GM23338 (cell line): Measurements from ENCODE around the gene OR2M2. TPM values are rescaled to one million over a fixed set of nuclear protein-coding genes. Genes with fewer than 3 reads are reported as not detected.

Source experiments
- ATAC-seq: fragments of 200-7000 bp; cut with Tn5 transposase; 3 replicates; pipeline ENCODE4 v1.9.1; 2020
- DNase-seq: peaks from one replicate; pipeline ENCODE4 v3.0.0-alpha.2; 2015; ENCODE audit warnings: low spot score
- H2AFZ ChIP-seq: fragments of 200-600 bp; sonication (generic); 2 replicates; pipeline ENCODE4 v1.8.0; 2016; ENCODE audit warnings: antibody characterized with exemption, mild to moderate bottlenecking, moderate library complexity
- H3F3A ChIP-seq: fragments of 200-600 bp; sonication (generic); replicated peaks from 2 replicates; pipeline ENCODE4 v1.8.0; 2017; ENCODE audit warnings: antibody characterized with exemption, mixed run types, low read depth
- H3K27ac ChIP-seq: fragments of 200-600 bp; sonication (generic); 2 replicates; pipeline ENCODE4 v1.6.1; 2016; ENCODE audit warnings: low read depth
- H3K27me3 ChIP-seq: fragments of 200-600 bp; sonication (generic); 2 replicates; pipeline ENCODE4 v1.8.0; 2016; ENCODE audit warnings: mild to moderate bottlenecking, mixed run types, moderate library complexity; ENCODE audit not compliant: insufficient read depth
- H3K36me3 ChIP-seq: fragments of 200-600 bp; sonication (generic); 2 replicates; pipeline ENCODE4 v1.8.0; 2016; ENCODE audit warnings: mild to moderate bottlenecking; ENCODE audit not compliant: insufficient read depth
- H3K4me1 ChIP-seq: fragments of 200-600 bp; sonication (generic); 2 replicates; pipeline ENCODE4 v1.8.0; 2016; ENCODE audit warnings: mild to moderate bottlenecking, moderate library complexity; ENCODE audit not compliant: insufficient read depth
- H3K4me2 ChIP-seq: fragments of 200-600 bp; sonication (generic); 2 replicates; pipeline ENCODE4 v1.7.1; 2017; ENCODE audit warnings: mixed run types
- H3K4me3 ChIP-seq: fragments of 200-600 bp; sonication (generic); 2 replicates; pipeline ENCODE4 v1.6.1; 2016; ENCODE audit warnings: mixed run types
- H3K79me2 ChIP-seq: fragments of 200-600 bp; sonication (generic); replicated peaks from 2 replicates; pipeline ENCODE4 v1.8.0; 2017; ENCODE audit warnings: mild to moderate bottlenecking; ENCODE audit not compliant: insufficient read depth
- H3K9me2 ChIP-seq: fragments of 200-600 bp; sonication (generic); 2 replicates; pipeline ENCODE4 v1.8.0; 2017; ENCODE audit not compliant: insufficient read depth
- H4K20me1 ChIP-seq: fragments of 200-600 bp; sonication (generic); replicated peaks from 2 replicates; pipeline ENCODE4 v1.8.0; 2017; ENCODE audit warnings: mild to moderate bottlenecking; ENCODE audit not compliant: insufficient read depth
- H3K27ac Mint-ChIP-seq: 2 replicates; pipeline ENCODE4 v1.8.0; 2020; ENCODE audit warnings: inconsistent platforms, mild to moderate bottlenecking, moderate library complexity, mixed read lengths
- H3K27me3 Mint-ChIP-seq: 3 replicates; pipeline ENCODE4 v1.8.0; 2022; ENCODE audit warnings: low read depth, mild to moderate bottlenecking, moderate library complexity, mixed read lengths, inconsistent platforms; ENCODE audit not compliant: insufficient read depth, poor library complexity
- H3K36me3 Mint-ChIP-seq: 3 replicates; pipeline ENCODE4 v1.8.0; 2021; ENCODE audit warnings: low read depth, mild to moderate bottlenecking, inconsistent platforms, moderate library complexity, mixed read lengths
- H3K4me1 Mint-ChIP-seq: 3 replicates; pipeline ENCODE4 v1.8.0; 2020; ENCODE audit warnings: mild to moderate bottlenecking, inconsistent platforms, mixed read lengths
- H3K4me3 Mint-ChIP-seq: 3 replicates; pipeline ENCODE4 v1.8.0; 2021; ENCODE audit warnings: moderate library complexity, mild to moderate bottlenecking, inconsistent platforms, mixed read lengths
- H3K9me3 Mint-ChIP-seq: 3 replicates; pipeline ENCODE4 v1.8.0; 2020; ENCODE audit warnings: moderate library complexity, mild to moderate bottlenecking, inconsistent platforms, mixed read lengths
- CREB1 ChIP-seq: fragments of 250-450 bp; sonication (Bioruptor Pico); IDR thresholded peaks from 2 replicates; pipeline ENCODE4 v1.5.0; 2020; ENCODE audit warnings: low read depth, mild to moderate bottlenecking, moderate library complexity
- ETS1 ChIP-seq: IDR thresholded peaks from 2 replicates; pipeline ENCODE4 v1.6.1; 2016; ENCODE audit warnings: antibody characterized with exemption
- EZH2 ChIP-seq: fragments of 200-600 bp; sonication (generic); IDR thresholded peaks from one replicate; pipeline ENCODE4 v1.8.0; 2017; ENCODE audit warnings: antibody characterized with exemption, mild to moderate bottlenecking, low read depth; ENCODE audit not compliant: unreplicated experiment
- EZH2phosphoT487 ChIP-seq: fragments of 200-600 bp; sonication (generic); IDR thresholded peaks from one replicate; pipeline ENCODE4 v1.8.1; 2018; ENCODE audit warnings: antibody characterized with exemption; ENCODE audit not compliant: unreplicated experiment
- JUNB ChIP-seq: IDR thresholded peaks from one replicate; pipeline ENCODE4 v1.6.1; 2016; ENCODE audit warnings: antibody characterized with exemption; ENCODE audit not compliant: unreplicated experiment
- NANOG ChIP-seq: IDR thresholded peaks from 2 replicates; pipeline ENCODE4 v1.6.1; 2016; ENCODE audit warnings: antibody characterized with exemption, borderline replicate concordance
- POLR2AphosphoS5 ChIP-seq: IDR thresholded peaks from 2 replicates; pipeline ENCODE4 v1.6.1; 2016; ENCODE audit warnings: antibody characterized with exemption, low read depth
- STAT1 ChIP-seq: IDR thresholded peaks from one replicate; pipeline ENCODE4 v1.6.1; 2016; ENCODE audit warnings: antibody characterized with exemption; ENCODE audit not compliant: unreplicated experiment
- ZNF331 ChIP-seq: fragments of 250-450 bp; sonication (Bioruptor Pico); IDR thresholded peaks from 2 replicates; pipeline ENCODE4 v1.5.0; 2020; ENCODE audit warnings: low read depth, mild to moderate bottlenecking, moderate library complexity
- ZNF462 ChIP-seq: fragments of 250-450 bp; sonication (Bioruptor Pico); IDR thresholded peaks from 2 replicates; pipeline ENCODE4 v1.5.0; 2020; ENCODE audit warnings: mild to moderate bottlenecking, moderate library complexity
- polyA plus RNA-seq: library from polyadenylated mRNA; unstranded; fragments of >200 nt; fragmentation: Nextera tagmentation; extraction: Ambion mirVana; gene quantifications from 2 replicates; pipeline ENCODE4 v1.2.1, GENCODE V29; 2016
- total RNA-seq: library from RNA; depleted of rRNA; stranded (reverse); fragments of >200 nt; shearing (Covaris generic); gene quantifications from 2 replicates; pipeline ENCODE4 v1.2.3, GENCODE V29; 2014

OR2M2 gene
- total and polyA plus RNA-seq, 2 experiments from 2014 or later: not detected

GRCh38 chr1:248140846-248141245, 33.8 kb upstream of the OR2M2 start (continued):
- no peak for TF ChIP-seq ZNF462

DNA sequence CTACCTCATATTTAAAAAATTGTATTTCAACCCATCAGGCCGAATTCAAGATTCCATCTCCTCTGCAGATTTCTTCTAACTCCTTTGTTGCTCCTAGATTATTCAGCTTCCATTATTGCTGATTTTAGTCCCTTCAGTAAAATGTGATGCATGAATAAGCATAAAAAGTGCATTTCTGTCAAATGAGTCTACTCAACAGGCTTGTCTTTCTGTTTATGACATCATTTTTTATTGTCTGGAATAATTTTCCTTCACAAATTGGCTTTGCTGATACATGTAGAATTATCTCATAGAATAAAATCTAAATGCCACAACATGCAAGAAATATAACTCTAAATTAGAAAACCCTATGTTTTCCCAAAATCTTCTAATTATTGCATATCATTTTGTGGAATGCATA, 31.3 kb upstream of the OR2M2 start:
- no peak overlapping the region for H3K27ac Mint-ChIP-seq
- H3K36me3 Mint-ChIP-seq: peaks cover 31% of the 10 kb centered on the region; the same call in 2 of the 3 replicates
- peaks cover 5% of the 10 kb centered on the region for H3K36me3 ChIP-seq
- no peaks in the 10 kb centered on the region for H4K20me1 ChIP-seq
- H3K27me3 ChIP-seq: no peaks in the 10 kb centered on the region
- H3K4me3 ChIP-seq: no peak overlapping the region
- H3K9me2 ChIP-seq: no peaks in the 10 kb centered on the region
- H3K4me2 ChIP-seq: no peak overlapping the region
- no peaks in the 10 kb centered on the region for H3K4me1 Mint-ChIP-seq
- DNase-seq (no peak), ATAC-seq (no peak)
- H2AFZ ChIP-seq: no peak overlapping the region
- peaks cover 96% of the 10 kb centered on the region for H3K9me3 Mint-ChIP-seq
- no peak overlapping the region for H3K4me3 Mint-ChIP-seq
- H3K79me2 ChIP-seq: no peaks in the 10 kb centered on the region
- H3K4me1 ChIP-seq: no peaks in the 10 kb centered on the region
- no peak overlapping the region for H3K27ac ChIP-seq
- H3K27me3 Mint-ChIP-seq: peaks cover 6% of the 10 kb centered on the region
- H3F3A ChIP-seq: no peaks in the 10 kb centered on the region
- TF ChIP-seq EZH2 (no peak), CREB1 (CRISPR knock-in tag) (no peak), ZNF331 (CRISPR knock-in tag) (no peak), JUNB (no peak), ZNF462 (no peak), NANOG (no peak), ETS1 (no peak), EZH2phosphoT487 (no peak), POLR2AphosphoS5 (no peak), STAT1 (no peak)
